HCT116 (cell line): Measurements from ENCODE around the gene ECE2. TPM values are rescaled to one million over a fixed set of nuclear protein-coding genes. Genes with fewer than 3 reads are reported as not detected.
A peak's percentile ranks its signal among the peaks of the same experiment; 100 is the strongest.

Experiments used
- ATAC-seq: fragments of 200-7000 bp; cut with Tn5 transposase; 2 replicates; pipeline ENCODE4 v1.9.1; 2020; ENCODE audit warnings: mild to moderate bottlenecking, moderate library complexity
- BruUV-seq: library from RNA; stranded (reverse); fragments of 400-500 nt; replicated peaks from 2 replicates; lab custom pipeline; 2021; lab: Mats Ljungman, UMichigan
- CTCF ChIA-PET: fragments of 300-600 bp; sonication (Branson Sonifier 250); formaldehyde crosslinking; loops from one replicate; lab custom pipeline; 2021; ENCODE audit warnings: antibody characterized with exemption; lab: Charles Lee
- POLR2A ChIA-PET: fragments of 300-600, 350-600 bp; sonication (Branson Sonifier 250); formaldehyde crosslinking; loops from one replicate; lab custom pipeline; 2021; ENCODE audit warnings: antibody characterized with exemption; lab: Charles Lee
- RAD21 ChIA-PET, 2 experiments: fragments of 300-600 bp; sonication (Branson Sonifier 250); formaldehyde crosslinking; loops; one replicate each; lab custom pipeline; 2023; ENCODE audit warnings: low total read pairs in 2 of 2; ENCODE audit not compliant: uncharacterized antibody in 2 of 2, unreplicated experiment in 2 of 2, low non-redundant PET in 1 of 2; lab: Charles Lee
- DNase-seq: peaks from one replicate; pipeline ENCODE4 v3.0.0-alpha.2; 2010; ENCODE audit warnings: low read depth, low spot score
- H2AFZ ChIP-seq: fragments of 200-600 bp; shearing (Covaris generic), sonication (generic); 2 replicates; pipeline ENCODE4 v1.6.1; 2017; ENCODE audit warnings: low read depth, mixed run types, mixed read lengths, antibody characterized with exemption, low read length; ENCODE audit not compliant: poor library complexity, severe bottlenecking
- H3K27ac ChIP-seq: 2 replicates; pipeline ENCODE4 v1.5.1; 2012; ENCODE audit warnings: low read depth, low read length
- H3K27me3 ChIP-seq: fragments of 200-600 bp; sonication (generic); 2 replicates; pipeline ENCODE4 v1.6.1; 2016; ENCODE audit warnings: mixed run types, low read length, mixed read lengths; ENCODE audit not compliant: insufficient read depth
- H3K36me3 ChIP-seq, 2 experiments: fragments of 200-500 bp in 1 of 2; fragments of 200-600 bp in 1 of 2; sonication (Bioruptor generic) in 1 of 2; sonication (generic) in 1 of 2; 2 replicates each; pipeline versions ENCODE4 v1.5.1 to v1.6.1; 2014 to 2016; ENCODE audit warnings: low read length in 2 of 2, inconsistent platforms in 1 of 2, mixed read lengths in 1 of 2, mixed run types in 1 of 2; ENCODE audit not compliant: insufficient read depth in 2 of 2, control insufficient read depth in 1 of 2
- H3K4me1 ChIP-seq, 2 experiments: fragments of 200-600 bp in 1 of 2; sonication (generic) in 1 of 2; 2 replicates each; pipeline versions ENCODE4 v1.5.1 to v1.6.1; 2012 to 2017; ENCODE audit warnings: low read length in 2 of 2, inconsistent platforms in 1 of 2, mild to moderate bottlenecking in 1 of 2, mixed read lengths in 1 of 2, mixed run types in 1 of 2, moderate library complexity in 1 of 2; ENCODE audit not compliant: insufficient read depth in 2 of 2, control insufficient read depth in 1 of 2
- H3K4me2 ChIP-seq: fragments of 200-600 bp; sonication (generic); 2 replicates; pipeline ENCODE4 v1.6.1; 2017; ENCODE audit warnings: mixed run types, low read length, mixed read lengths
- H3K4me3 ChIP-seq, 2 experiments: fragments of 200-600 bp in 1 of 2; sonication (generic) in 1 of 2; replicated peaks in 1 of 2; 2 replicates each; pipeline ENCODE4 v1.5.1; 2011 to 2016; ENCODE audit warnings: low read length in 2 of 2, control low read depth in 1 of 2, low read depth in 1 of 2, mild to moderate bottlenecking in 1 of 2, mixed read lengths in 1 of 2, mixed run types in 1 of 2
- H3K79me2 ChIP-seq: fragments of 200-600 bp; sonication (generic); 2 replicates; pipeline ENCODE4 v1.6.1; 2017; ENCODE audit warnings: mild to moderate bottlenecking, mixed run types, low read length, moderate library complexity, mixed read lengths; ENCODE audit not compliant: insufficient read depth
- H3K9ac ChIP-seq: fragments of 200-600 bp; sonication (generic); 2 replicates; pipeline ENCODE4 v1.6.1; 2016; ENCODE audit warnings: low read length, mixed read lengths
- H3K9me2 ChIP-seq: fragments of 200-600 bp; sonication (generic), shearing (Covaris generic); 2 replicates; pipeline ENCODE4 v1.6.1; 2017; ENCODE audit warnings: mixed run types, mild to moderate bottlenecking, moderate library complexity; ENCODE audit not compliant: insufficient read depth
- H3K9me3 ChIP-seq, 2 experiments: fragments of 200-500 bp in 1 of 2; fragments of 200-600 bp in 1 of 2; sonication (Bioruptor generic) in 1 of 2; sonication (generic) in 1 of 2; 2 replicates each; pipeline ENCODE4 v1.6.1; 2014 to 2017; ENCODE audit warnings: low read length in 2 of 2, mixed read lengths in 2 of 2, inconsistent platforms in 1 of 2, low read depth in 1 of 2, mild to moderate bottlenecking in 1 of 2, mixed run types in 1 of 2, moderate library complexity in 1 of 2; ENCODE audit not compliant: control insufficient read depth in 1 of 2, insufficient read depth in 1 of 2
- H4K20me1 ChIP-seq: fragments of 200-600 bp; sonication (generic), shearing (Covaris generic); 2 replicates; pipeline ENCODE4 v1.6.1; 2017; ENCODE audit warnings: mixed run types, mild to moderate bottlenecking, moderate library complexity; ENCODE audit not compliant: insufficient read depth
- EZH2phosphoT487 ChIP-seq: fragments of 200-600 bp; IDR thresholded peaks from 2 replicates; pipeline ENCODE4 v1.6.1; 2018; ENCODE audit warnings: antibody characterized with exemption, borderline replicate concordance
- JUND ChIP-seq: IDR thresholded peaks from 2 replicates; pipeline ENCODE4 v1.6.1; 2012
- RAD21 ChIP-seq: IDR thresholded peaks from 2 replicates; pipeline ENCODE4 v1.6.1; 2012; ENCODE audit warnings: low read depth, mild to moderate bottlenecking
- SP1 ChIP-seq: IDR thresholded peaks from 2 replicates; pipeline ENCODE4 v1.6.1; 2012; ENCODE audit warnings: low read depth
- YY1 ChIP-seq: IDR thresholded peaks from 2 replicates; pipeline ENCODE4 v1.6.1; 2011; ENCODE audit warnings: low read length, low read depth, moderate library complexity, mild to moderate bottlenecking; ENCODE audit not compliant: insufficient replicate concordance; ENCODE audit errors: extremely low read depth
- ZFX ChIP-seq: fragments of 450-650 bp; IDR thresholded peaks from 2 replicates; pipeline ENCODE4 v1.6.1; 2017
- intact Hi-C: fragments of 100-400 bp; cut with micrococcal nuclease; formaldehyde crosslinking; loops from 2 replicates; pipeline ENCODE4 v1.10.0; 2022
- total RNA-seq: library from RNA; stranded (reverse); gene quantifications from one replicate; pipeline ENCODE4 v1.2.1, GENCODE V29; 2021; ENCODE audit not compliant: unreplicated experiment
- TF ChIP-seq, protein P1 (sequence below): IDR thresholded peaks from 2 replicates; pipeline ENCODE4 v1.6.1; 2012

ECE2 gene
- total RNA-seq, 1 experiment from 2014 or later = not detected

DNA sequence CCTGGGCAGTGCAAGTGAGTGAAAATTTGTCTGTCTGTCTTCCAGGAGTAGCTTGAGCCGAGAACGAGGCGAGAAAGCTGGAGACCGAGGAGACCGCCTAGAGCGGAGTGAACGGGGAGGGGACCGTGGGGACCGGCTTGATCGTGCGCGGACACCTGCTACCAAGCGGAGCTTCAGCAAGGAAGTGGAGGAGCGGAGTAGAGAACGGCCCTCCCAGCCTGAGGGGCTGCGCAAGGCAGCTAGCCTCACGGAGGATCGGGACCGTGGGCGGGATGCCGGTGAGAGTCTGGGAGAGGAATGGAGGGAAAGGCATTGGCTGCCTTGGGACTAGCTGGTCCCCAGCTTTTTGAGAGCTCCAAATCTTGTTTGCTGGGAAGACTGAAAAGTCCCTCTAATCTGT, 51.3 kb downstream of the ECE2 start:
- Histone ChIP-seq H3K4me1 (peaks cover 0 to 20% of the 10 kb centered on the region in 2 experiments; a peak in 2 of 4 replicates), H2AFZ (no peak overlapping the region), H3K9ac (no peak overlapping the region), H3K4me2 (no peak overlapping the region), H3K79me2 (peaks cover 98% of the 10 kb centered on the region), H3K4me3 (no peak overlapping the region), H3K27me3 (no peaks in the 10 kb centered on the region), H3K36me3 (peaks cover 85 to 97% of the 10 kb centered on the region in 2 experiments), H3K27ac (no peak overlapping the region), H3K9me3 (no peaks in the 10 kb centered on the region), H4K20me1 (peaks cover 12% of the 10 kb centered on the region; the same call in 1 of the 2 replicates), H3K9me2 (no peaks in the 10 kb centered on the region)
- ChIA-PET RAD21 (no interaction called here), CTCF (no interaction called here), POLR2A (no interaction called here)
- BruUV-seq = TSS peak; percentile 3
- intact Hi-C loops = no loop called here
- DNase-seq = no peak
- no peak for ATAC-seq
- TF ChIP-seq EZH2phosphoT487 (no peak), YY1 (no peak), ZFX (no peak), JUND (no peak)
- TF ChIP-seq, protein P1, sequence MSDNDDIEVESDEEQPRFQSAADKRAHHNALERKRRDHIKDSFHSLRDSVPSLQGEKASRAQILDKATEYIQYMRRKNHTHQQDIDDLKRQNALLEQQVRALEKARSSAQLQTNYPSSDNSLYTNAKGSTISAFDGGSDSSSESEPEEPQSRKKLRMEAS = no peak

DNA sequence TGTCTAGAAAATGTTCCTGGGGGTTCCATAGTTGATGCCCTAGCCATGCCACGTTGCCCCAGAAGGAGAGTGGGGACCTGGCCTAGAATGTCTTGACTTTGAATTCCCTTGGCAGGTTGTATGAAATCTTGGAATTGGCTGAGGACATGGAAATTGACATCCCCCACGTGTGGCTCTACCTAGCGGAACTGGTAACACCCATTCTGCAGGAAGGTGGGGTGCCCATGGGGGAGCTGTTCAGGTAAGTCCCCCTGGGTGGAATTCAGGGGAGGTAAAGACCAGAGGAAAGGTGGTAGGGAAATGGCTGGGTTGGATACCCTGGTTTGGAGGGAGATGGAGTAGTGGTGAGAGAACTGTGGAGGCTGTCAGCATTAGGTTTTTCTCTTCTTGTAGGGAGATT, 52.7 kb downstream of the ECE2 start:
- Histone ChIP-seq H3K4me1 (peaks cover 0 to 33% of the 10 kb centered on the region in 2 experiments; a peak in 2 of 4 replicates), H3K4me2 (no peak overlapping the region), H3K36me3 (peaks cover 84 to 97% of the 10 kb centered on the region in 2 experiments), H4K20me1 (peaks cover 19% of the 10 kb centered on the region; the same call in 1 of the 2 replicates), H3K27ac (no peak overlapping the region), H3K79me2 (peaks cover 98% of the 10 kb centered on the region), H3K9me3 (no peaks in the 10 kb centered on the region), H3K9ac (no peak overlapping the region), H3K4me3 (no peak overlapping the region), H3K9me2 (no peaks in the 10 kb centered on the region), H3K27me3 (no peaks in the 10 kb centered on the region), H2AFZ (no peak overlapping the region)
- ATAC-seq (no peak), DNase-seq (no peak)
- ChIA-PET RAD21 (no interaction called here), POLR2A (interaction anchor here (1.1 kb wide), 1 partner anchor 9 kb away, joined by 3 read pairs; no protein-coding TSS in a partner anchor), CTCF (no interaction called here)
- intact Hi-C loops = no loop called here
- no TSS peak for BruUV-seq
- TF ChIP-seq JUND (no peak), SP1 (no peak), YY1 (no peak), EZH2phosphoT487 (no peak), RAD21 (no peak)
